Ishikawa (cell line): ENCODE measurements around the gene EVI5.

ENCODE experiments used
- CEBPB ChIP-seq: IDR thresholded peaks from 2 replicates; pipeline ENCODE4 v1.6.1; 2012
- CREB1 ChIP-seq: IDR thresholded peaks from 2 replicates; pipeline ENCODE4 v1.6.1; 2012; ENCODE audit warnings: low read depth
- EGR1 ChIP-seq: IDR thresholded peaks from 2 replicates; pipeline ENCODE4 v1.6.1; 2012
- EP300 ChIP-seq: IDR thresholded peaks from 2 replicates; pipeline ENCODE4 v1.6.1; 2012; ENCODE audit warnings: borderline replicate concordance
- FOXM1 ChIP-seq: IDR thresholded peaks from 2 replicates; pipeline ENCODE4 v1.6.1; 2012; ENCODE audit warnings: low read depth, borderline replicate concordance
- MAX ChIP-seq: IDR thresholded peaks from 2 replicates; pipeline ENCODE4 v1.6.1; 2012
- NFIC ChIP-seq: IDR thresholded peaks from 2 replicates; pipeline ENCODE4 v1.6.1; 2012
- RAD21 ChIP-seq: IDR thresholded peaks from 2 replicates; pipeline ENCODE4 v1.6.1; 2012; ENCODE audit warnings: low read depth
- REST ChIP-seq: IDR thresholded peaks from 2 replicates; pipeline ENCODE4 v1.6.1; 2012; ENCODE audit warnings: low read depth, mild to moderate bottlenecking
- TAF1 ChIP-seq: IDR thresholded peaks from 2 replicates; pipeline ENCODE4 v1.6.1; 2012; ENCODE audit warnings: low read depth, mild to moderate bottlenecking
- TCF12 ChIP-seq: IDR thresholded peaks from 2 replicates; pipeline ENCODE4 v1.6.1; 2012; ENCODE audit warnings: low read depth
- TEAD4 ChIP-seq: IDR thresholded peaks from 2 replicates; pipeline ENCODE4 v1.6.1; 2012
- USF1 ChIP-seq: IDR thresholded peaks from 2 replicates; pipeline ENCODE4 v1.6.1; 2012
- YY1 ChIP-seq: IDR thresholded peaks from 2 replicates; pipeline ENCODE4 v1.6.1; 2012; ENCODE audit warnings: low read depth
- ZBTB7A ChIP-seq: IDR thresholded peaks from 2 replicates; pipeline ENCODE4 v1.6.1; 2012; ENCODE audit warnings: low read depth

Gene EVI5

GRCh38 chr1:92707709-92708108 is 77.2 kb downstream of the EVI5 start:
- TF ChIP-seq TAF1: no peak
- TF ChIP-seq TEAD4: no peak
- TF ChIP-seq REST: no peak
- no peak for TF ChIP-seq YY1
- TF ChIP-seq TCF12: no peak
- TF ChIP-seq FOXM1: no peak
- no peak for TF ChIP-seq EGR1
- TF ChIP-seq USF1: no peak
- TF ChIP-seq EP300: no peak
- no peak for TF ChIP-seq ZBTB7A
- TF ChIP-seq CREB1: no peak
- no peak for TF ChIP-seq RAD21
- TF ChIP-seq NFIC: no peak
- TF ChIP-seq MAX: no peak
- TF ChIP-seq CEBPB: no peak

GRCh38 chr1:92707292-92707691 is 77.6 kb downstream of the EVI5 start:
- TF ChIP-seq RAD21: no peak
- TF ChIP-seq REST: no peak
- TF ChIP-seq ZBTB7A: no peak
- TF ChIP-seq TAF1: no peak
- TF ChIP-seq NFIC: no peak
- TF ChIP-seq TEAD4: no peak
- no peak for TF ChIP-seq MAX
- no peak for TF ChIP-seq EP300
- TF ChIP-seq CEBPB: no peak
- no peak for TF ChIP-seq TCF12
- no peak for TF ChIP-seq FOXM1
- no peak for TF ChIP-seq EGR1
- TF ChIP-seq CREB1: no peak
- TF ChIP-seq USF1: no peak
- no peak for TF ChIP-seq YY1

- TF ChIP-seq MAX (no peak), USF1 (no peak), TEAD4 (no peak), EGR1 (no peak), ZBTB7A (no peak), FOXM1 (no peak)
Observed at GRCh38 chr1:92705446-92705845, 79.5 kb downstream of the EVI5 start.

- TF ChIP-seq TEAD4: no peak
- no peak for TF ChIP-seq YY1
- TF ChIP-seq FOXM1: no peak
- no peak for TF ChIP-seq USF1
- no peak for TF ChIP-seq CREB1
- TF ChIP-seq MAX: no peak
- TF ChIP-seq RAD21: no peak
- TF ChIP-seq ZBTB7A: no peak
- TF ChIP-seq NFIC: no peak
Observed at GRCh38 chr1:92701147-92701546, 83.8 kb downstream of the EVI5 start.

GRCh38 chr1:92698932-92699331 is 86.0 kb downstream of the EVI5 start:
- TF ChIP-seq TAF1: no peak
